ES-I3 (cell line): ENCODE results near the gene ZCCHC18.
"Not testable (repeated sequence)": the region's sequence is repeated elsewhere in the genome, so short reads cannot be mapped to it uniquely, and the experiment has no call there.

Experiments
- H3K36me3 ChIP-seq: 2 replicates; pipeline ENCODE4 v1.6.1; 2013; ENCODE audit warnings: mild to moderate bottlenecking, low read length, control low read depth, moderate library complexity; ENCODE audit not compliant: insufficient read depth
- H3K4me1 ChIP-seq: 2 replicates; pipeline ENCODE4 v1.6.1; 2013; ENCODE audit warnings: mild to moderate bottlenecking, control low read depth, low read length; ENCODE audit not compliant: insufficient read depth
- H3K9ac ChIP-seq: 2 replicates; pipeline ENCODE4 v1.6.1; 2013; ENCODE audit warnings: low read depth, mild to moderate bottlenecking, low read length, moderate library complexity
- H3K9me3 ChIP-seq: 2 replicates; pipeline ENCODE4 v1.6.1; 2013; ENCODE audit warnings: mild to moderate bottlenecking, low read length, moderate library complexity; ENCODE audit not compliant: control insufficient read depth, insufficient read depth

The ZCCHC18 gene

DNA sequence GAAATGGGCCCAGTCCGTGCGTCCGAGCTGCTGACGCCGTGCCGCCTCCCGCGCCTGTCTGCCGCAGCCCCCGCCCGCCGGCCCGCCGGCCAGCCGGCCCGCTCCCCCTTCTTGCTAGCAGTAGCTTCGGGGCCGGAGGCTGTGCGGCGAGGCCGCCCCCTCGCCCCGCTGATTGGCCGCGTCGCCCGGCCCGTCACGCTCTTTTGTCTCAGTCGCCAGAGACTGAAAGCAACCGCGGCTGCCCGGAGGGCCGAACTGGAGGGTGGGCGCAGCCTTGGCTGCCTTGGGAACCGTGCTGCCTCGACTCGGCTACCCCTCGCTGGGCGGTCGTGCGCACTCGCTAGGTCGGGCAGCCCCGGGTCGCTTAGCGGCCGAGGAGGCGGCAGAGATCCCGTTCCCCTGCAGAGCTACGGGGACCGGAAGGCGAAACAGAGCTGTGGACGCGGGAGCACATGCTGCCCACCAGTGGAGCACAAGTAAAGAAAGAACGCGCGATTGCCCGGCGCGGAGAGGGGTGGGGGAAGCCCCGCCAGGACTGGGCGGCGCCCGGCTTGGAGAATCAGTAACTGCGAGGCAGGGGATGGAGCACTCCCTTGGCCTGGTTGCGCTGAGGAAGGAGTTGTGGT lies at the start of gene ZCCHC18:
TSS of gene ZCCHC18 (plus strand) at position 198 of the 626 bp plus-strand sequence. CDS start 1,589 bp downstream, outside the sequence.
- Histone ChIP-seq H3K9me3 (no peaks in the 10 kb centered on the region), H3K36me3 (no peaks in the 10 kb centered on the region), H3K9ac (peak within 1 kb of the TSS; percentile 87)

GRCh38 chrX:104062636-104063035 lies 49.7 kb upstream of the ZCCHC18 start:
- not testable (repeated sequence) for H3K9ac ChIP-seq, H3K4me1 ChIP-seq, H3K36me3 ChIP-seq, H3K9me3 ChIP-seq

More for the DNA sequence above, at the start of gene ZCCHC18:
- H3K4me1 ChIP-seq = peaks cover 4% of the 10 kb centered on the region; the same call in 1 of the 2 replicates

GRCh38 chrX:104075778-104076445 lies 36.4 kb upstream of the ZCCHC18 start, which contains the start of gene TMSB15C:
TMSB15C (minus strand) TSS chrX:104076236.
- H3K4me1 ChIP-seq = not testable (repeated sequence)

GRCh38 chrX:104077854-104078253 lies 34.5 kb upstream of the ZCCHC18 start:
- H3K36me3 ChIP-seq, H3K4me1 ChIP-seq, H3K9ac ChIP-seq, H3K9me3 ChIP-seq: not testable (repeated sequence)

More at GRCh38 chrX:104075778-104076445, 36.4 kb upstream of the ZCCHC18 start, which contains the start of gene TMSB15C:
- H3K9me3 ChIP-seq, H3K9ac ChIP-seq, H3K36me3 ChIP-seq: not testable (repeated sequence)

DNA sequence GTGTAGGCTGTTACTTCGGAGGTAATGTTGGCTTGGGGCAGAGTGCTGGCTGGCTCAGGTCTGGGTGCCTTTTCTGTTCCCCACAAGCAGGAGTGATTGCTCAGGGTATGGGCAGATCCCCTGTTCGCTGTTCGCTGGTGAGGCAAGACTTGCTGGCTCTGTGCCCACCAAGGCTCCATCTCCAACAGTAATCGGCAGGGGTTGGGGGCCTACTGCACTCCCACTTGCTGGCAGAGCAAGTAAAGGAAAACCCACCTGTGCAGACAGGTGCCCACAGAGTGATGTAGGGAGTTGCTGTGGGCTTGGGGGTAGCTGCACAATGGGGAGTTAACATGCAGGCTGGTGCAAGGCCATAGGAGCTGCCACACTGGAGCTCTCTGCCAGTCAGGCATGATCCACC lies 28.3 kb upstream of the ZCCHC18 start:
- Histone ChIP-seq H3K9ac (no peak overlapping the region), H3K4me1 (no peaks in the 10 kb centered on the region), H3K36me3 (no peaks in the 10 kb centered on the region), H3K9me3 (no peaks in the 10 kb centered on the region)

DNA sequence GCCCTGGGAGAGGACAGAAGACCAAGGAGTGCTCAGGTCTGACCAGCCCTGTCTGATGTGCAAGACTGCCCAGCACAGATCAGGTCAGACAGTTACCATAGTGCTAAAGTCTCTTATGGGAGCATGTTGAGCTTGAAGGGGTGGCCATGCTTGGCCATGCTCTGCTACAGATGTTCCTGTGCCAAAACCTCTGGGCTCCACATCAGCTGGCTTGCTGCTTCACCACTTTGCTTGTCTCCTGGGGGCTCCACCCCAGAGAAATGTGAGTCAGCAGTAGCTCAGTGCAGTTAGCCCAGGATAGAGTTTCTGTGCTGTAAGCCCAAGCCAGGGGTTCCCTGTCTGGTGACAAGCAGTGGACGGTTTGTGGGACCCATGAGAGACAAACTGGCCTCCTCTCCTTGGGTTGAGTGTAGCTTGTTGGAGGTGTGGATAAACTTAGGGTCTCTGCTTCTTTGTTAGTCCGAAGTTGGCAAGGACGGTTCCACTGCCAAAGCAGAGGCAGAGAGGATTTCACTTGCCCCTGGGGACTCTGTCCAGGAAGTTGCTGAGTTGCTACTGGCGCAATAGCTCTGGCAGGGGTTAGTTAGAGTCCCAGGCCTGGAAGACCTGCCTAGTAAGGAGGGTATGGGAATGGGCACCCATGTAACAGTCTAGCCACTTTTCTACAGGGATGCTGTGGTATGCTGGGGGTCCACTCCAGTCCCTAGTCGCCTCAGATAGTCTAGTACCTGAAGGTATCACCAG lies 27.6 kb upstream of the ZCCHC18 start:
- H3K9ac ChIP-seq = no peak overlapping the region
- H3K9me3 ChIP-seq = no peaks in the 10 kb centered on the region
- H3K4me1 ChIP-seq = no peaks in the 10 kb centered on the region

GRCh38 chrX:104085477-104085876 lies 26.8 kb upstream of the ZCCHC18 start:
- Histone ChIP-seq H3K9ac (no peak overlapping the region), H3K36me3 (no peaks in the 10 kb centered on the region), H3K9me3 (no peaks in the 10 kb centered on the region), H3K4me1 (no peaks in the 10 kb centered on the region)

More for the DNA sequence above, 27.6 kb upstream of the ZCCHC18 start:
- no peaks in the 10 kb centered on the region for H3K36me3 ChIP-seq

GRCh38 chrX:104085919-104086318 lies 26.4 kb upstream of the ZCCHC18 start:
- no peaks in the 10 kb centered on the region for H3K36me3 ChIP-seq
- no peak overlapping the region for H3K9ac ChIP-seq
- no peaks in the 10 kb centered on the region for H3K4me1 ChIP-seq
- no peaks in the 10 kb centered on the region for H3K9me3 ChIP-seq

- Histone ChIP-seq H3K9me3 (no peaks in the 10 kb centered on the region), H3K4me1 (no peaks in the 10 kb centered on the region), H3K36me3 (no peaks in the 10 kb centered on the region), H3K9ac (no peak overlapping the region)
These were observed 14.0 kb upstream of the ZCCHC18 start for GRCh38 chrX:104098151-104098808.

- Histone ChIP-seq H3K9me3 (no peaks in the 10 kb centered on the region), H3K4me1 (no peaks in the 10 kb centered on the region), H3K36me3 (no peaks in the 10 kb centered on the region)
These were observed 13.4 kb upstream of the ZCCHC18 start for GRCh38 chrX:104098919-104099318.

GRCh38 chrX:104104676-104105075 lies 7.6 kb upstream of the ZCCHC18 start:
- H3K4me1 ChIP-seq = no peaks in the 10 kb centered on the region
- H3K9me3 ChIP-seq = no peaks in the 10 kb centered on the region
- no peaks in the 10 kb centered on the region for H3K36me3 ChIP-seq
- no peak overlapping the region for H3K9ac ChIP-seq

More at GRCh38 chrX:104098919-104099318, 13.4 kb upstream of the ZCCHC18 start:
- no peak overlapping the region for H3K9ac ChIP-seq

DNA sequence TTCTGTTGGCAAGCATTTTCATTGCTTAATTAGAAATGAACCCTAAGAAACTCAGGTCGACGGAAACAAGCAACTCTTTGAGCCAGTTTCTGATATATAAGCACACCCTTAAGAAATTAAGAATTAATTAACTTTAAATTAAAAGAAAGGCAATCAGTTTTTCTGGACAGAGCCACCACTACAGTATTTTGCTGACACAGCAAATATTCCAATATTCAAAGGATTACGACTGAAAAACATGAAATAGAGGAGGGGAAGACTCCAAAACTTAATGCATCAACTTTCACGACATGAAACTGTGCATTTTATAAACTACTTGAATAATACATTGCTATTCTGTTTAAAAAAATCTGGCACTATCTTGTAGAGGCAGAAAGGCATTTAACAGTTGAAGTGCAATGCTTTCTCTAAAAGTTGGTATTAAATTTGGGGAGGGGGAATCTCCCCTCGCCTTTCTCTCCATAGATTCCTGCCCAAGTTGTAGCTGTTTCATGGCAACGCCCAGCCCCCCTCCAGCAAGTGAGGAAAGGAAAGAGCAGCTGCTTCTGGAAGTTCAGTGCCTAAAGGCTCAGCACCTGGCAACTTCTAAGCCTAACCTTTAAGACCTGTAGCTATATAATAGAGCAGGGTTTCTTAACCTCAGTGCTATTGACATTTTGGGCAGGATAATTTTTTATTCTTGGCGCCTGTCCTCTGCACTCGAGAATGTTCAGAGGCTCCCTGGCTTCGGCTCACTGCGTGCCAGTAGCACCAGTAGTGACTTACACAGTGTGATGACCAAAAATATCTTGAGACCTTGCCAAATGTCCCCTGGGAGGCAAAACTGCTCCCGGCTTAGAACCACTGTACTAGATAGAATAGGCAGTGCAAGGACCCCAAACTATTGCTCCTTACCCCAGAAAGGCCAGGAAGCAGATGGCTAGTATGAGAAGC lies 6.7 kb upstream of the ZCCHC18 start:
- Histone ChIP-seq H3K4me1 (no peaks in the 10 kb centered on the region), H3K9me3 (no peaks in the 10 kb centered on the region), H3K9ac (no peak overlapping the region), H3K36me3 (no peaks in the 10 kb centered on the region)

- Histone ChIP-seq H3K9me3 (no peaks in the 10 kb centered on the region), H3K4me1 (peaks cover 4% of the 10 kb centered on the region; the same call in 1 of the 2 replicates), H3K36me3 (no peaks in the 10 kb centered on the region), H3K9ac (no peak overlapping the region)
These were observed 3.4 kb upstream of the ZCCHC18 start for GRCh38 chrX:104108955-104109354.
